H9 (cell line): ENCODE results near the gene INPP5A. TPM values are rescaled to one million over a fixed set of nuclear protein-coding genes. Genes with fewer than 3 reads are reported as not detected.

Experiments
- DNase-seq: peaks from one replicate; pipeline ENCODE4 v3.0.0-alpha.2; 2017
- H2AFZ ChIP-seq: one replicate; pipeline ENCODE4 v1.6.1; 2013; ENCODE audit warnings: mild to moderate bottlenecking, low read length, control low read depth, moderate library complexity
- H2AK5ac ChIP-seq: 2 replicates; pipeline ENCODE4 v1.6.1; 2013; ENCODE audit warnings: low read length, control low read depth, mixed read lengths; ENCODE audit not compliant: insufficient read length
- H2BK120ac ChIP-seq: one replicate; pipeline ENCODE4 v1.6.1; 2013; ENCODE audit warnings: low read depth, mild to moderate bottlenecking, low read length, control low read depth, inconsistent platforms; ENCODE audit not compliant: poor library complexity, severe bottlenecking
- H2BK12ac ChIP-seq: 2 replicates; pipeline ENCODE4 v1.6.1; 2013; ENCODE audit warnings: low read length, control low read depth, mixed read lengths, low read depth; ENCODE audit not compliant: insufficient read length
- H2BK15ac ChIP-seq: 2 replicates; pipeline ENCODE4 v1.6.1; 2013; ENCODE audit warnings: low read depth, low read length, control low read depth
- H2BK20ac ChIP-seq: one replicate; pipeline ENCODE4 v1.6.1; 2013; ENCODE audit warnings: low read depth, mild to moderate bottlenecking, low read length, control low read depth, inconsistent platforms; ENCODE audit not compliant: poor library complexity, severe bottlenecking
- H2BK5ac ChIP-seq: 2 replicates; pipeline ENCODE4 v1.6.1; 2013; ENCODE audit warnings: low read length, control low read depth, mixed read lengths; ENCODE audit not compliant: insufficient read length
- H3K14ac ChIP-seq: 2 replicates; pipeline ENCODE4 v1.6.1; 2013; ENCODE audit warnings: low read length, control low read depth; ENCODE audit not compliant: insufficient read depth
- H3K18ac ChIP-seq: 2 replicates; pipeline ENCODE4 v1.6.1; 2013; ENCODE audit warnings: low read depth, mild to moderate bottlenecking, mixed read lengths, low read length, control low read depth; ENCODE audit not compliant: insufficient read length
- H3K23ac ChIP-seq: 2 replicates; pipeline ENCODE4 v1.6.1; 2013; ENCODE audit warnings: low read length, control low read depth, mixed read lengths, low read depth; ENCODE audit not compliant: insufficient read length
- H3K23me2 ChIP-seq: 2 replicates; pipeline ENCODE4 v1.6.1; 2013; ENCODE audit warnings: low read depth, mild to moderate bottlenecking, mixed read lengths, low read length, control low read depth; ENCODE audit not compliant: insufficient read length, poor library complexity, severe bottlenecking
- H3K27ac ChIP-seq: 2 replicates; pipeline ENCODE4 v1.5.1; 2013; ENCODE audit warnings: low read length, control low read depth, mixed read lengths, low read depth; ENCODE audit not compliant: insufficient read length
- H3K27me3 ChIP-seq: 2 replicates; pipeline ENCODE4 v1.6.1; 2013; ENCODE audit warnings: low read length, control low read depth, inconsistent platforms; ENCODE audit not compliant: insufficient read depth
- H3K4ac ChIP-seq: 2 replicates; pipeline ENCODE4 v1.6.1; 2013; ENCODE audit warnings: low read depth, mild to moderate bottlenecking, control low read depth, inconsistent platforms, low read length, moderate library complexity
- H3K4me1 ChIP-seq: 2 replicates; pipeline ENCODE4 v1.6.1; 2013; ENCODE audit warnings: low read length, control low read depth, inconsistent platforms; ENCODE audit not compliant: insufficient read depth
- H3K4me2 ChIP-seq: 2 replicates; pipeline ENCODE4 v1.6.1; 2013; ENCODE audit warnings: low read length, control low read depth, mixed read lengths; ENCODE audit not compliant: insufficient read length, insufficient read depth
- H3K56ac ChIP-seq: 2 replicates; pipeline ENCODE4 v1.6.1; 2013; ENCODE audit warnings: low read depth, mild to moderate bottlenecking, mixed read lengths, low read length, control low read depth; ENCODE audit not compliant: insufficient read length
- H3K79me1 ChIP-seq: 2 replicates; pipeline ENCODE4 v1.6.1; 2013; ENCODE audit warnings: low read depth, mild to moderate bottlenecking, moderate library complexity, low read length, control low read depth, inconsistent platforms; ENCODE audit not compliant: insufficient read depth, poor library complexity, severe bottlenecking
- H3K79me2 ChIP-seq: 2 replicates; pipeline ENCODE4 v1.6.1; 2013; ENCODE audit warnings: low read length, control low read depth, inconsistent platforms; ENCODE audit not compliant: insufficient read depth
- H3K9ac ChIP-seq: 2 replicates; pipeline ENCODE4 v1.6.1; 2013; ENCODE audit warnings: low read length, control low read depth, mixed read lengths; ENCODE audit not compliant: insufficient read length; ENCODE audit errors: extremely low read depth
- H3K9me3 ChIP-seq: one replicate; pipeline ENCODE4 v1.6.1; 2013; ENCODE audit warnings: low read depth, low read length, inconsistent platforms; ENCODE audit not compliant: control insufficient read depth
- H3T11ph ChIP-seq: one replicate; pipeline ENCODE4 v1.6.1; 2013; ENCODE audit warnings: mild to moderate bottlenecking, low read length, control low read depth, inconsistent platforms
- H4K20me1 ChIP-seq: one replicate; pipeline ENCODE4 v1.6.1; 2013; ENCODE audit not compliant: control insufficient read depth, insufficient read length, insufficient read depth
- H4K5ac ChIP-seq: 2 replicates; pipeline ENCODE4 v1.6.1; 2013; ENCODE audit warnings: low read depth, mild to moderate bottlenecking, mixed read lengths, low read length, control low read depth; ENCODE audit not compliant: insufficient read length
- H4K8ac ChIP-seq: replicated peaks from 2 replicates; pipeline ENCODE4 v1.6.1; 2013; ENCODE audit warnings: low read length, control low read depth, mixed read lengths, low read depth; ENCODE audit not compliant: insufficient read length
- H4K91ac ChIP-seq: 2 replicates; pipeline ENCODE4 v1.6.1; 2013; ENCODE audit warnings: low read depth, mild to moderate bottlenecking, moderate library complexity, mixed read lengths, low read length, control low read depth; ENCODE audit not compliant: insufficient read length
- H3K27ac Mint-ChIP-seq, 3 experiments: 2 replicates in 2 of 3; 3 replicates in 1 of 3; pipeline ENCODE4 v1.8.0; 2020 to 2021; ENCODE audit warnings: mixed read lengths in 3 of 3, mild to moderate bottlenecking in 1 of 3, moderate library complexity in 1 of 3
- H3K27me3 Mint-ChIP-seq: 2 replicates; pipeline ENCODE4 v1.8.0; 2021; ENCODE audit warnings: low read depth, mild to moderate bottlenecking, moderate library complexity, mixed read lengths
- H3K36me3 Mint-ChIP-seq, 3 experiments: 2 replicates in 2 of 3; 3 replicates in 1 of 3; pipeline ENCODE4 v1.8.0; 2020 to 2021; ENCODE audit warnings: low read depth in 3 of 3, mixed read lengths in 3 of 3; ENCODE audit not compliant: insufficient read depth in 1 of 3
- H3K4me1 Mint-ChIP-seq, 2 experiments: 2 replicates each; pipeline ENCODE4 v1.8.0; 2020; ENCODE audit warnings: mixed read lengths in 2 of 2
- H3K4me3 Mint-ChIP-seq, 2 experiments: 2 replicates in 1 of 2; 3 replicates in 1 of 2; pipeline ENCODE4 v1.8.0; 2020 to 2021; ENCODE audit warnings: mild to moderate bottlenecking in 2 of 2, mixed read lengths in 2 of 2, moderate library complexity in 1 of 2
- H3K9me3 Mint-ChIP-seq, 2 experiments: 2 replicates in 1 of 2; 3 replicates in 1 of 2; pipeline ENCODE4 v1.8.0; 2020; ENCODE audit warnings: mild to moderate bottlenecking in 2 of 2, mixed read lengths in 2 of 2, moderate library complexity in 1 of 2
- WGBS: extraction: QIAGEN DNeasy Blood & Tissue Kit; methylation state at CpG from one replicate; pipeline ENCODE4 v1.1.7; 2013; ENCODE audit warnings: missing lambda C conversion rate, low lambda C conversion rate, mixed read lengths; ENCODE audit not compliant: insufficient read length; ENCODE audit errors: extremely low coverage; 5-methylcytosine and 5-hydroxymethylcytosine counted together
- total RNA-seq: library from RNA; stranded (reverse); gene quantifications from 2 replicates; pipeline ENCODE4 v1.2.1, GENCODE V29; 2021
- TF ChIP-seq, protein P1 (sequence below): fragments of 200-600 bp; sonication (generic); conservative IDR thresholded peaks from 3 replicates; pipeline ENCODE4 v1.8.0; 2021; ENCODE audit warnings: antibody characterized with exemption, mild to moderate bottlenecking

The INPP5A gene
- total RNA-seq, 1 experiment from 2014 or later, result 17.7 TPM

DNA sequence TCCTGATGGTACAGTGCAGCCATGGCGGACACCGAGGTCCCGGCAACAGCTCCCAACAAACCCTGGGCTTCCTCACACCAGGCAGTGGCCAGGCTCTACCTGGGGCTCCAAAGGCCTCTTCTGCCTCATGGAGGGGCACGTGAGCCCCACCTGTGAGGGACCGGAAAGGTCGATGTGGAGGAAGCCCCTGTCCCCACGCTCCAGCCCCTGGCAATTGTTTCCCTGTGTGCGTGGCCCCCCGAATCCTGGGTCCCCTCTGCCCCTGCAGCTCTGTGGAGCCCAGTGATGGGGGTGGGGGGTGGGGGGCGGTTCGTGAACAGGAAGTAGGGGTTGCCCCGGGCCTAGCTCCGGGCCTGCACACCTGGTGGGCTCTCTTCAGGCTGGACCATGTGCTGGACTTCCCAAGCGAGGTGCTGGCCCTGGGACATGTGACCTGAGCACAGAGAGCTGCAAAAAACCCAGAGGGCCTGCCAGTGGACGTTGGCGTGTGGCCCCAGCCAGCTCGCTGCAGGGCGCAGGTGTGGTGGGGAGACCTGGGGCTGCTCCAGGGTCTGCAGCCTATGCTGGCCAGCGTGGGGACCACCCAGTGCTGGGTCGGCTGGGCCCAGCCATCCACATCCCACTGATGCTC lies 72.6 kb downstream of the INPP5A start:
- Histone ChIP-seq H4K91ac (no peak overlapping the region), H2BK120ac (no peak overlapping the region), H3K4me2 (no peak overlapping the region), H2BK20ac (no peak overlapping the region), H3K79me2 (no peaks in the 10 kb centered on the region), H3K4ac (no peak overlapping the region), H2AK5ac (no peak overlapping the region), H2AFZ (no peak overlapping the region), H3T11ph (no peak overlapping the region), H3K4me1 (no peaks in the 10 kb centered on the region), H3K14ac (no peak overlapping the region), H3K18ac (no peak overlapping the region), H3K56ac (no peak overlapping the region), H4K20me1 (no peaks in the 10 kb centered on the region), H3K23me2 (no peaks in the 10 kb centered on the region), H3K79me1 (no peaks in the 10 kb centered on the region), H4K5ac (no peak overlapping the region), H3K27me3 (no peaks in the 10 kb centered on the region), H4K8ac (no peak overlapping the region), H3K9me3 (no peaks in the 10 kb centered on the region), H3K9ac (no peak overlapping the region), H2BK5ac (no peak overlapping the region), H2BK15ac (no peak overlapping the region), H2BK12ac (no peak overlapping the region), H3K23ac (no peak overlapping the region), H3K27ac (no peak overlapping the region)
- Mint-ChIP-seq H3K36me3 (no peaks in the 10 kb centered on the region; a peak in 1 of 7 replicates), H3K4me3 (no peak overlapping the region), H3K27me3 (peaks cover 7% of the 10 kb centered on the region), H3K27ac (no peak overlapping the region), H3K9me3 (no peaks in the 10 kb centered on the region), H3K4me1 (peaks cover 8 to 21% of the 10 kb centered on the region in 2 experiments)
- TF ChIP-seq, protein P1, sequence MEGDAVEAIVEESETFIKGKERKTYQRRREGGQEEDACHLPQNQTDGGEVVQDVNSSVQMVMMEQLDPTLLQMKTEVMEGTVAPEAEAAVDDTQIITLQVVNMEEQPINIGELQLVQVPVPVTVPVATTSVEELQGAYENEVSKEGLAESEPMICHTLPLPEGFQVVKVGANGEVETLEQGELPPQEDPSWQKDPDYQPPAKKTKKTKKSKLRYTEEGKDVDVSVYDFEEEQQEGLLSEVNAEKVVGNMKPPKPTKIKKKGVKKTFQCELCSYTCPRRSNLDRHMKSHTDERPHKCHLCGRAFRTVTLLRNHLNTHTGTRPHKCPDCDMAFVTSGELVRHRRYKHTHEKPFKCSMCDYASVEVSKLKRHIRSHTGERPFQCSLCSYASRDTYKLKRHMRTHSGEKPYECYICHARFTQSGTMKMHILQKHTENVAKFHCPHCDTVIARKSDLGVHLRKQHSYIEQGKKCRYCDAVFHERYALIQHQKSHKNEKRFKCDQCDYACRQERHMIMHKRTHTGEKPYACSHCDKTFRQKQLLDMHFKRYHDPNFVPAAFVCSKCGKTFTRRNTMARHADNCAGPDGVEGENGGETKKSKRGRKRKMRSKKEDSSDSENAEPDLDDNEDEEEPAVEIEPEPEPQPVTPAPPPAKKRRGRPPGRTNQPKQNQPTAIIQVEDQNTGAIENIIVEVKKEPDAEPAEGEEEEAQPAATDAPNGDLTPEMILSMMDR, result no peak
- DNase-seq, result no peak
- no CpG with 5 or more reads among the region's 20 CpGs for WGBS
